ENCODE results near the gene M6PR.
"Not testable (repeated sequence)": the region's sequence is repeated elsewhere in the genome, so short reads cannot be mapped to it uniquely, and the experiment has no call there.

M6PR gene

GRCh38 chr12:8905546-8905945 lies 43.9 kb downstream of the M6PR start:
- no peak overlapping the region for H3K4me3 ChIP-seq (replicated peaks in 1 of 2; ENCODE audit: low read depth in 2 of 2, low read length in 2 of 2)
- DNase-seq (ENCODE audit: low read depth in 2 of 2) = peak in 1 of 2 donors; percentile 20
- TF ChIP-seq CTCF (IDR thresholded peaks at IDR 0.05; ENCODE audit: low read depth, low read length) = no peak

GRCh38 chr12:8904665-8905064 lies 44.8 kb downstream of the M6PR start:
- no peak for TF ChIP-seq CTCF (IDR thresholded peaks at IDR 0.05; ENCODE audit: low read depth, low read length)
- no peak overlapping the region for H3K4me3 ChIP-seq (replicated peaks in 1 of 2; ENCODE audit: low read depth in 2 of 2, low read length in 2 of 2)
- no peak for DNase-seq (ENCODE audit: low read depth in 2 of 2)

- no peak for DNase-seq (ENCODE audit: low read depth in 2 of 2)
- no peak overlapping the region for H3K4me3 ChIP-seq (replicated peaks in 1 of 2; ENCODE audit: low read depth in 2 of 2, low read length in 2 of 2)
- no peak for TF ChIP-seq CTCF (IDR thresholded peaks at IDR 0.05; ENCODE audit: low read depth, low read length)
These were observed 45.8 kb downstream of the M6PR start for GRCh38 chr12:8903646-8904045.

GRCh38 chr12:8902703-8903102 lies 46.7 kb downstream of the M6PR start:
- H3K4me3 ChIP-seq (replicated peaks in 1 of 2; ENCODE audit: low read depth in 2 of 2, low read length in 2 of 2); DNase-seq (ENCODE audit: low read depth in 2 of 2): not testable (repeated sequence)

GRCh38 chr12:8899830-8900229 lies 49.6 kb downstream of the M6PR start:
- no peak overlapping the region for H3K4me3 ChIP-seq (replicated peaks in 1 of 2; ENCODE audit: low read depth in 2 of 2, low read length in 2 of 2)
- DNase-seq (ENCODE audit: low read depth in 2 of 2) = no peak

GRCh38 chr12:8897081-8897480 lies 52.4 kb downstream of the M6PR start:
- no peak overlapping the region for H3K4me3 ChIP-seq (replicated peaks in 1 of 2; ENCODE audit: low read depth in 2 of 2, low read length in 2 of 2)
- no peak for TF ChIP-seq CTCF (IDR thresholded peaks at IDR 0.05; ENCODE audit: low read depth, low read length)
- DNase-seq (ENCODE audit: low read depth in 2 of 2) = no peak

More at GRCh38 chr12:8899830-8900229, 49.6 kb downstream of the M6PR start:
- no peak for TF ChIP-seq CTCF (IDR thresholded peaks at IDR 0.05; ENCODE audit: low read depth, low read length)

GRCh38 chr12:8894986-8895385 lies 54.5 kb downstream of the M6PR start:
- DNase-seq (ENCODE audit: low read depth in 2 of 2) = no peak
- TF ChIP-seq CTCF (IDR thresholded peaks at IDR 0.05; ENCODE audit: low read depth, low read length) = no peak
- H3K4me3 ChIP-seq (replicated peaks in 1 of 2; ENCODE audit: low read depth in 2 of 2, low read length in 2 of 2) = no peak overlapping the region
